NK-92 (cell line): Measurements from ENCODE around the gene FLT1.

Experiments used
- DNase-seq: peaks from one replicate; lab custom pipeline; 2025; ENCODE audit not compliant: unreplicated experiment; lab: John Stamatoyannopoulos, UW

Gene FLT1

DNA sequence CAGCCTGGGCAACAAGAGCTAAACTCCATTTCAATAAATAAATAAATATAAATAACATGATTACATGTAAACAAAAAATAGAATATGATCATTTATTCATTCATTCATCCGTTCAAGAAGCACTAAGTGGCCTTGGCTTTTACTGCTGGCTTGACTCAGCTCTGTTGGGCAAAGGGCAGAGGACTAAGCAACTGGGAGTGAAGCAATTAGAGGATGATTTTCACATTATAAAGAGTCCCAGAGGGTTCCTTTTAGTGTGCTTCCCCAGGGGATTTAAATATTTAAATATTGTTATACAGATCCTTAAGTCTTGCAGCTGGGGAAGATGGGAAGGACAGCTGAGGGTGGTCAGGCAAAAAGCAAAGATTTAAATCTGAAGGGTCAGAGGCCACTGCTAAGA is 34.9 kb upstream of the FLT1 start:
- DNase-seq, result no peak

DNA sequence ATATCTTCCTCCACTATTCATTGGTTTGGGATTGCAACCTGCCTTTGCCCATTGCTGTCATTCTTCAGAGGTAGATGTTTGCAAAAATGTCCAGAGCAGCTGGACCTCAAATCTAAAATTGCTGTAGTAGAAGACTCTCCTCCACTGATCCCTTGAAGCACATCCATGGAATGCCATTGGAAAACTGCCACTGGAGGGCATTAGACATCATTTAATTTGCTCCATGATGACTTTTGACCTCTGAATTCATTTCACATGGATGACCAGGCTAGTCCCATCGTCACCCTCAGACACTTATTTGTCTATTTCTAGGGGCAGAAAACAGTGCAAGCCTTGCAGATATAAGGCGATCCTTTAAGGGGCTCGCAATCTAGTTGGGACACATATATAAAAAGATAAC is 33.9 kb upstream of the FLT1 start:
- DNase-seq, result no peak

DNA sequence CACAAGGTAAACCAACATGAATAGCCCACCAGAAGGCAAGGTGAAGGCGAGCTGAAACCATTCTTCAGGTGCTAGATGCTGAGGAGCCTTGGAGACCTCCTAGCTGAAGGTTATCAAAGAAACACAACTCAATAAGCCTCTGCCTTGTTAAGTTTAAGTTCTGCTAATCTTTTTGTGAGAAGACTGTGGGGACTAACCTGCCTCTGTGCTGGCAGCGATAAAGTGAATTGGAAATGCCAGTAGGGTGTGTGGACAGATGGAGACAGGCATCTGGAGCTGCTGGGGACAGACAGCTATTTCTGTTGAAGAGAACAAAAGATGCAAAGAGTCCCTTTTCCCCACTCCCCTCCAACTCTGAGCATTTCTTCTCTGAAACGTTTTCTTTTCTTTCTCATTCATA is 33.5 kb upstream of the FLT1 start:
- no peak for DNase-seq

DNA sequence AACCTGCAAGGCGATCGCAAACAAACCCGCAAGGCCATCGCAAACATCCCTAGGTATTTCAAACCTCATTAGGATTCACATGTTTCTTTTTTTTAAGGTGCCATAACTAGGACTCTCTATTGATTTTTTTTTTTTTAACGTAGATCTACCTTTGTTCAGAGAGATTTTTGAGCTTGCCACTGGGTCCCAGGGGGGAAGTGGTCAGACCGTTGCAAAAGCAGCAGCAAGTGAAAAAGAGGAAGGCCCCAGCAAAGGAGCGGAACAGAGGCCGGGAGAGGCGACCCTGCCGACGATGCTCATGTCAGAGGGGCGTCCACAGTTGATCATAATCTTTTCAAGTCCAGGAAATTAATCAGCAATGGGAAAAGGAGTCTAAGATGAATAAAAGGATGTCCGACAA is 32.7 kb upstream of the FLT1 start:
- no peak for DNase-seq

DNA sequence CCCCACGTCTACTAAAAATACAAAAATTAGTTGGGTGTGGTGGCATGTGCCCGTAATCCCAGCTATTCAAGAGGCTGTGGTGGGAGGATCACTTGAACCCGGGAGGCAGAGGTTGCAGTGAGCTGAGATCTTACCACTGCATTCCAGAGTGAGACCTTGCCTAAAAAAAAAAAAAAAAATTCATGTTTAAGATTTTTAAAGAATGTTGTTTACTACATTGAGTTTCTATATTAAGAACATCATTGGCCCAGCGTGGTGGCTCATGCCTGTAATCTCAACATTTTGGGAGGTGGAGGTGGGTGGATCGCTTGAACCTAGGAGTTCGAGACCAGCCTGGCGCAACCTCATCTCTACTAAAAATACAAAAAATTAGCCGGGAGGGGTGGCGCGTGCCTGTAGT is 31.9 kb upstream of the FLT1 start:
- no peak for DNase-seq

DNA sequence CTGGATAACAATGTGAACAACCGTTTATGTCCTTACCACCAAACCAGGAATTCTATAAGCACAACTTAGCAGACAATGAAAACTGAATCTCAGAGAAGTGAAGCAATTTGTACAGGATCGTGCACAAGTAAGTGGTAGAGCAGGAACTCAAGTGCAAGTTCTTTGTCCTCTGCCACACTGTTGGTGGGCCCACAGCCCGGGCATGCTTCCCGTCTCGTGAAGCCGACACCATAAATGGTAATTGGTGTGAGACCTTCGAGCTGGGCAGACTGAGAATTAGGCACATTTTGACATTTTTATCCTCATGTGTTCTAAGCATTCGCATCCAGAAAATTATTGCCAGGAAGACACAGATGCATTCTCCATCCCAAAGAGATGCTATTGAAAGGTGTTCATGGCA is 27.9 kb upstream of the FLT1 start:
- no peak for DNase-seq

DNA sequence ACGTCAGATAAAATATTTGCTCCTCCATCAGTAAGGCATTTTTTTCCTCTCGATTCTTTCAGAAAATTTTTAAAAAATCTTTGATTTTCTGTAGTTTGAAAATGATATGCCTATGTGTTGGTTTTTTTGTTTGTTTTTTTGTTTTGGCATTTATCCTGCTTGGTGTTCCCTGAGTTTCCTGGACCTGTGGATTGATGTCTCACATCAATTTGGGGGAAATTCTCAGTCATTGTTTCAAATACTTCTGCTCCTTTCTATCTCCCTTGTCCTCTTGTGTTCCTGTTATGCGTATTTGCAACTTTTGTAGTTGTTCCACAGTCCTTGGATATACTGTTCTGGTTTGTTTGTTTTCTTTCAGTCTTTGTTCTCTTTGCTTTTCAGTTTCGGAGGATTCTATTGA is 18.8 kb upstream of the FLT1 start:
- no peak for DNase-seq

DNA sequence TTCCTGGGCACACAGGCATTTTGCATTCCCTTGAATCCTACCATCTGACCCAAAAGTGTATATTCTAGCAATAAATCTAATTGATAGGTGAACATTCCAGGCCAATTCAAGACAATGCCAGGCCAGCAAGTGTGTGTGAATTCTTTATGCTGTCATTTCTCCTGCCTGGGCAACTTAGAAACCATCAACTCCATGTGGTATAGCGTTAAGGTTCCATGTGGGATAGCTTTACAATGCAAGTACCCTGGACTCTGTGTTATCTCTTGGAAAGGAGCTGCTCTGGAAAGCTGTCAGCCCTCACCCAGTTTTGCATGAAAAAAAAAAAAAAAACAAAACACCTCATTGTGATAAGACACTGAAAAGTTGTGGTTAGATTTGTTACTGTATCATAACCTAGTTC is 15.6 kb upstream of the FLT1 start:
- no peak for DNase-seq

DNA sequence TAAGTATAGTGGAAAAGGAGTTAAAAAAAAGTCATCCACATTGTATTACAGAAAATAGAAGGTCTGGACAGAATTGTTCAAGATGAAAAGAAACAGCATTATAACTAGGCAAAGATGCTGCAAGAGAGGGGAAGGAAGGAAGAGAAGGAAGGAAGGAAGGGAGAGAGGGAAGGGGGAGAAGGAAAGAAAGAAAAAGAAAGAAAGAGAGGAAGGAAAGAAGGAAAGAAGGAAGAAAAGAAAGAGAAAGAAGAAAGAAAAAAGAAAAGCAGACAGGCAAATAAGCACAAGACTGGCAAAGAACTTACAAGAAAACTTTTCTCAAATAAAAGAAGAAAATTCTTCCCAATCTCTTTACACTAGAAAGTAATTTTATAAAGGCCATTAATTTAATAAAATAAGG is 15.1 kb upstream of the FLT1 start:
- DNase-seq, result no peak

DNA sequence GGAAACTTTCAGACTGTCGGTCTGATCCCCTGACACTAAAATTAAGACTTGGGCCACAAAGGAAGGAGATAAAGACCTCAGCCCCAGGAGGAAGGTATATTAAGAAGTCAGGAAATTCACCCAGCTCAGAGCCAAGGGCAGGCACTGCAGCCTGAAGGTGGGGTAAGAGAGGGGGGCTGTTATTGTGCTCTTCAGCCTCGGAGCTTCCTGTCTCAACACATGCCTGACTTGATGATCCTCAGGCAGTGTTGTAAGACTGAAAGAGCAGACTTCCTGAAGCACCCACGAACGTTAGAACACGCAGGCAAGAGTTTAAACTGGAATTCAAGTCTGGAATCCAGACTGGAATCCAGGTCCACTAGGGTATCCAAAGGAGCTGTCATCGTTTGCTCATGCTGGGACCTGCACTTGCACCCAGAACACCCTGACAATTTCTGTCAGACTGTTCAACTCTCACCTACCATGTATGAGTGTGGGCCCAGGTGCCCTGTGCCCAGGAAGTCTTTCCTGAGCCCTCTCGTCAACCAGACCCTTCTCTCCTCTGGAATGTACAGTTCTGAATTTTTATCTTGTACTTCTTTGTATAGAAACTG is 10.7 kb upstream of the FLT1 start:
- DNase-seq, result no peak

DNA sequence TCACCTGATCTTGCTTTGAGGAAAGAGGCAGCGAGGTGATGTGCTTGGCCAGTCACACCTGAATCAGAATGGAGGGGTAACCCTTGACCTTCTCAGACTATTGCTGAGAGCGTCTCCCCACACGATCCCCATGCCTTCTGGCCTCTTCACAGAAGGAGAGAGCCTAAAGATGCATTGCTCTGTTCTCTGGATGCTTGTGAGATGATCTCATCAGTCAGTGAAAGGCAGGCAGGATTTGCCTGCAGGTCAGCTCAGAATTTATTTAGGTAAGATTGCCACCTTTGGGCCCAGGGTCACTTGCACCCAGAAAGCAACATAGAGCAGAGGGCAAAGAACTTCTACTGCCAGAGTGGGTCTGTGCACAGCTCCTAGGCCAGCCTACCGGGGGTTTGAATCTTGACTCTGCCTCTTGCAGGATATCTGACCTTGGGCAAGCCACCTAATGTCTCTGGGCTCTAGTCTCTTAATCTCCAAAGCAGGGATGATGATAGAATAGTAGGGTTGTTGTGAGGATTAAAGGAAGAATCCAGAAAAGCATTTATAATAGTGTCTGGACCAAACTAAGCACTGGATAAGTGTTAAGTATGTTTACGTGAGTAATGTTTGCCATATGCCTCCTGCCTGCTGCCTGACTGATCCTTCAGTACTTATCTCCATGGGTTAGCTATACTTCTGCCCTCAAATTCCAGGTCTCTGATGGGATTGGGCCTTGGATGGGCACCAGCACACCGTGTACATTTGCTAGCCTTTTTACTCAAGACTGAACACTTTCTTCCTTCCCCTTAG is 8.4 kb upstream of the FLT1 start:
- DNase-seq, result no peak

DNA sequence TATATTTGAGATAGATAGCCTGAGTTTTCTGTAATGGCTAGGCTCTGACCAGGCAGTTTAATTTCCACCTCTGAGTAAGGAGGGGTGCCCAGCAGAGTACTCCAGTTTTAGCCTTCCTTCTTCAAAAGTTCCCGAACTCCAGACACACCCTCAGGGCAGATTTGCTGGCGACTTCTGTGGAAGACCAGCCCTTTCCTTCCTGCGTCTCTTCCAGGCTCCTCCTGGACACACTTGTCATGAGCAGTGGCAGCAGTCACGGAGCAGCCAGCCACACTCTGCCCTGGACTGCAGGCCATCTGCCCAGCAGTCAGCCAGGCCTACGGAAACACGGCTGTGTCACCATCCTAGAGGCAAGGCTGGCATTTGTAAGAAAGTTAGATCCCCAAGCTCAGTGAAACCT is 6.6 kb upstream of the FLT1 start:
- no peak for DNase-seq

DNA sequence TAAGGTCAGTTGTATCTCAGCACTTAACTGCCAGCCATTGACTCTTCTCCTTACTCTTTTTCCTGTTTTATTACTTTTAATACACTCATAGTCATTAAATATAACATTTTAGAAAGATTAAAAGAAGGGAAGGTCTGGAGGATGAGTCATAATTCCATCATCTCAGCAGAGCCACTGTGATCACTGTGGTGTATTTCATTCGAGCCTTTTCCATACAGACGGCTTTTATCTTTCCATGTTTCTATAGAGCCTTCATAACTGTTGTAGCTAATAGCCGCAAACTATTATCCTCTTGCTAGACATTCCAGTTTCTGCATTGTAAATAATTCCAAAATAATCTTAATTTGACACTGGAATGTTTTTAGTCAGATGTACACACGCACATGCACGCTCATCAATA is 4.7 kb upstream of the FLT1 start:
- DNase-seq, result no peak

DNA sequence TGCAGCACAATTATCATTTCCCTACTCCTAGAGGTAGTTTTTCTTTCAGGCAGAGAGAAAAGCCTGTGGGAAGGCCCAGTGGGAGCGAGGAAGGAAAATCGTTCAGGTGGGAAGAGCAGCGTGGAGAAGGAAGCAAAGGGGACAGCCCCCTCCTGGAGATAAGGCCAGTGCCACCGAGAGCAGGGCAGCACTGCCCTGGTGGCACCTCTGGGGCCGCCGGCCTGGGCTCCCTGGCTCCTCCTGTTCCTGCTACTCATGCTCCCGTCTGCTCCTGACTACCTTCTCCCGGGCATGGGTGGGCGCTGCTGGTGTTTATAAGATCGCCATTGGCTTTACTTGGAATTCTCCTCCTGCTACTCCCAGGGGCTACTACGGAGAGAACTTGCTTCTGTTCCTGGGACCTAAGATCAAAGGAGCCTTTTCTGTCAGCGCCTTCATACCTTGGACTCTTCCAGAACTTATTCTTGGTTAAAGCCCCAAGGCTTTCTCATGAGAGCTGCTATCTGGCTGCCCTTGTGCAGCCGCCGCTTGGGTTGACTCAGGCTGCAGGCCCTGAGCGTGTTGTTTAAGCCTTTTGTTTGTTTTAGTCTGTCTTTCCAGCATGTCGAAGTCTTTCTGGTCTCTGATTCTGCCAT is 3.7 kb upstream of the FLT1 start:
- DNase-seq, result no peak

DNA sequence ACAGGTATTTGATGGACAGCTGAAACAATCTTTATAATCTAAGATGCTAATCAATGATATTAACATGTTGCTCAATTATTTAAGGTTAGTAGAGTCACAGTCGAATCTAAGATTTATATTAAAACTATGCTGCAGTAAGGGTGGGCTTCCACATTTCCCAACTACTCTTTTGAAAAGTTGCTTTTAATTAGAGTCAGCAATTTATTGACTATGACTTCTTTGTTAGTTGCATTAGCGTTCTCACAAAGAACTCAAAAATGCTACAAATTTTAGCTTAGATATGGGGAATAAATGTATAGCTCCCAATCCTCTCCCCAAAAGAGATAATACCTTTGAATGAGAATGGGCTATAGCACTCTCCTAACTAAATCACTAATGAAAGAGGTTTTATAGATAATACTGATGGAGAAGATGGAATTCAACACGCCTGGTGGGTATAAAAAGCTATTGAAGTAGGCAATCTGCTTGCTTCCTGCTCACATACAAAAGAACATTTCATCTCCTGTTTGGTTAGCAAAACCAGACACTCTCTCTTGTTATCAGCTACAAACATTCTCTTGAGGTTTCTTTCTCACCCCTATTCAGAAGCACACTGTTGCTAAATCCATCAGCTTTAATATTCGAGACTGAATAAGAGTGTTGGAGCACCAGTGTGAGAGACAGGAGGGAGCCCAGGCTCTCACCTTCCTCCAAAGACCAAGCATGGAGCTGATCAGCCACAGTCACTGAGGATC is 2.4 kb upstream of the FLT1 start:
- DNase-seq, result no peak

DNA sequence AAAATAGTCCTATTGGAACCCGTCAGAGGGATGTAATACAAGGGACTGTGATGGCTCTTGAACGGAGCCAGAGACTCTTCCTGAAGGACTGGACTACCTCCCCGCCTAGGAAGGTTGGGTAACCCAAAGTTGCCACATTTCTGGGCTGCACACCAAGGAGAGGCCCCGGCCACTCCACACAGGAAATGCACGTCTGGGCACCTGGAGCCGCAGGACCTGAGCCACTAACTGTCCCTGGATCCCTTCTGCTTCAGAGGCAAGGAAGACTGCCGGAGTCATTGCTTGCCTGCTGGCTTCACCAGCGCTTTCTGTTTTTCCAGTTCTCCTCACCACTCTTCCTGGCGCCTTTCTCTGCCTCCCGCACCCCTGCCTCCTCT is 1.2 kb upstream of the FLT1 start:
- DNase-seq, result no peak

DNA sequence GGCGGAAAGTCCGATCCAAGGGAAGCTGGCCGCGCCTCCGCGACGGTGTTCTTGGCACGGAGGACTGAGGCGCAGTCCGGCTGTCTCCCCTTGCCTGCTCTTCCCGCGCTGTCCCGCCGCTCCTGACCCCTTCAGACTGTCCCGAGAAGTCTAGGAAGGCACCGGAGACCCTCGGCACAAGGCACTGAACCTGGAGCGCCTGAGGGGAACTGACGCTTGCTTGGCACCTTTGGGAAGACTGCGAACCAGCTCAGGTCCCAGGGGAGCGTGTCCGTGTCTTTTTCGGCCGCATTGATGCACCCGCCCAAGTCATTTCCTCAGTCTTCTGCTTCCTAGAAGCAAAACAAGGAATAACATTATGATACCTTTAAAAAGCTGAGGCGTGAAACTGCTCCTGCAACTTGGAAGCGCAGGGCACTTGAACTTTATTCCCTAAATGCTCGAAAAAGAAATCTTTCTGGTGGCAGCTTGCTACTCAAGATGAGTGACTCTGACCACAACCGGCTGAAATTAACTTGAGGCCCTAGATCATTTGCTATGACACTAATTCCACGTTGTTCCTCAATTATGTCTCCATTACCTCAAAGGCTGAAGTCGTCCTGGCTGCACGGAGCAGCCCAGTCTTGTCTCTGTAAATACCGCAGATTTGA is 735 bp upstream of the FLT1 start:
- DNase-seq, result no peak

DNA sequence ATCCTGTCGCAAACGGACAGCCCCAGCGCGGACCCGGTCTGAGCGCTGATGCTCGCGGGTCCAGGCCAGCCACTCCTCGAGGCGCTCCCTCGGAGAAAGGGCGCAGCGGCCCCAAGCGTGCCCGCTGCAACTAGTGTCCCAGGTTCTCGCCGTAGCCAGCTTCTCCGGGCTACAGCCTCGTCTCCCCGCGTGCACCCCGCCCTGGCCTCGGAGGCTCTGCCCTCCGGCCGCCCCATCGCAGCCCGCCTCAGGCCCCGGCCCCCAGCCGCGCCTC is 487 bp downstream of the FLT1 start:
- no peak for DNase-seq

DNA sequence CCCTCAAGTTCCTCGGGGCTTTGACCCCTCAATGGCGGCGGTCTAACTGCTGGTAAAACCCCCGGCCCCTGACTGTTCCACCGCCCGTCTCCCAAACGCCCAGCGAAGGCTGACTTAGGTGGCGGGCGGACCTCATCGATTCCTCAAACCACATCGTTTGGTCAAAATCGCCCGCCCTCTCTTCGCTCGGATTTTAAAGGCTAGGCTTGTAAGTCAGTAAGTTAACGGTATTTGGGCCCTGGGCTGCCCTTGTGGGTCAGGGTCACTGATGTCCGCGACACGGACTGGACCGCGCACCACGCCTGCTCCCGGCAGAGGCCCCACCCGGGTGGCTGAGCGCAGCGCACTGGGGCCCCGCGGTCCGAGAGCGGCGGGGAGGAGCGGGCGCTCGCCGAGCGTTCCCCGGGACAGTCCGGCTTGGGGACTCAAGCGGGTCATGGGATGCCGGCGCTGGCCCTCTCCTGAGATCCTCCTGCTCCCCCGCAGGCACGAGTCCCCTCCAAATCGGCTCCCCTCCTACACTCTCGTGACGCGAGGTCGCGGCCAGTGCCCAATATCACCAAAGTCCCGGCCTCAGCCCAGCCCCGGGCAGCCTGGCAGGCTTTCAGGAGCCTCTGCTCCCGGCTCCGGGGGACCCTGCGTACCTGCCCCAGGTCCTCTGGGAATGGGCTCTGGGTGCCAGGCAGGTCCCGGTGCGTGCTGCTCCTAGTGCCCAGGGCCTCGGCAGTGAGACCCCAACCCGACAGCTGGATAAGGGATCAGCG is 1.0 kb downstream of the FLT1 start:
- DNase-seq, result no peak

DNA sequence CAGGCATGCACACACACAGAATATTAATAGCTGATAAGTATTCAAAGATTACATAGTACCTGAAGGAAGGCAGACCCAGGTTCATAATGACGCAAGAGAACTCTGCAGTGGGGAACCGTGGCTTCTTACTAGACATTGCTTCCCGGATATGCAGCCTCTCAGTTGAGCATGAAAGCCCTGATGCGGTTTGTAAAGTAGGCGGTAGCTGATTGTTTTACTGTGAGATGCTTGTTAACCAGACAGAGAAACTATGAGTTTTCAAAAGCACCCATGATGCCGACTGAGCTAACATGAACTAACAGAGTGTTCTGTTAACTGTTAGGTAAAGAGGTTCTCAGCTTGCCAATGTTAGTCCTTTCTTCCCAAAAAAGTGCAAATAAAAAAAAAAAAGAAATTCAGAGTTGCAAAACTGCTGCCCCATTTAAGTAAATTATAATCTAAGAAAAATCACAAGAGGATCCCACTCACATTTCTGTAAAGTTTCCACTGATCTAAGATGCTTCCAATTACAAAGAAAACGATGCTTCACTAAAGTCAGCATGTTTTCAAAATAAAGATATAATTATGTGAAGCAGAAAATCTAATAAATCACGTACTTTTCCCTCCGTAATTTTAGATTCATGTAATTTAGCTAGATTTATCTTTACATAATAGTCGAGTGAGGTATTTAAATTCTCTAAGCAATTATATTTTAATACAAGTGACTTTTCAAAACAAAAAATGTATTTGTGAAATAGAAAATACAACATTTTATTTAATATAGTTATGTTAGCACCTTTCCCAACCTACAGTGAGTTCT is 2.2 kb downstream of the FLT1 start:
- DNase-seq, result no peak
